ENCODE data around the gene SPTLC3. TPM values are rescaled to one million over a fixed set of nuclear protein-coding genes. Genes with fewer than 3 reads are reported as not detected.

SPTLC3 gene
- total and polyA plus RNA-seq, 2 donors (not counting 1 experiment from before 2014, with no cell fraction given), result 4.0 TPM

DNA sequence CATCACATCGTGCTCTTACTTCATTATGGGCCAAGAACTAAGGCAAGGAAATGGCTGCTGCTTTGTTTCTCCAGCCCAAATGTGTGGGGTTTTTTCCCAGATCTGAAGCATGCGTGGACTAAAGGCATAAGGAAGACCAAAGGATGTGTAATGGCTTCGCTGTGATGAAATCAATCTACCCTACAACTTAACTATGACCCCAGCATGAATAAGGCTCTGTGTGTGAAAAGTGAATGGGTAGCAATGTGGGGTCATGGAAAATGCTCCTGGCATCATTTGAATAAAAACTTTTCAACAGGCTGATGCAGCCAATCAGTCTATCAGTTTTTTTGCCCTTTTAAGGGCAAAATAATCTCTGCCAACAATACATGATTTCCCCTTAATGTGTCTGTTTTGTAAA lies 162.0 kb downstream of the SPTLC3 start:
- DNase-seq (ENCODE audit: low read depth in 2 of 2), result no peak
- Histone ChIP-seq H3K4me1 (ENCODE audit: control insufficient read depth, extremely low read depth, insufficient read depth, low read length) (no peaks in the 10 kb centered on the region), H3K36me3 (ENCODE audit: control insufficient read depth, insufficient read depth, low read length) (no peaks in the 10 kb centered on the region), H4K20me1 (ENCODE audit: control insufficient read depth, extremely low read depth, insufficient read depth, low read length) (no peaks in the 10 kb centered on the region), H3K4me3 (replicated peaks in 1 of 4; ENCODE audit: control extremely low read depth in 1 of 4, insufficient read depth in 1 of 4, low read depth in 3 of 4, low read length in 4 of 4) (no peak overlapping the region), H3K9me3 (ENCODE audit: control insufficient read depth, insufficient read depth, low read depth, low read length) (no peaks in the 10 kb centered on the region), H2AFZ (ENCODE audit: low read length) (no peak overlapping the region), H3K9ac (ENCODE audit: insufficient read depth, low read length) (no peak overlapping the region), H3K4me2 (ENCODE audit: extremely low read depth, insufficient read depth, low read length) (no peak overlapping the region), H3K27me3 (ENCODE audit: control insufficient read depth, insufficient read depth, low read length) (no peaks in the 10 kb centered on the region), H3K27ac (ENCODE audit: insufficient read depth, low read length) (no peak overlapping the region), H3K79me2 (ENCODE audit: control insufficient read depth, insufficient read depth, low read length) (no peaks in the 10 kb centered on the region)
- TF ChIP-seq, protein P1, sequence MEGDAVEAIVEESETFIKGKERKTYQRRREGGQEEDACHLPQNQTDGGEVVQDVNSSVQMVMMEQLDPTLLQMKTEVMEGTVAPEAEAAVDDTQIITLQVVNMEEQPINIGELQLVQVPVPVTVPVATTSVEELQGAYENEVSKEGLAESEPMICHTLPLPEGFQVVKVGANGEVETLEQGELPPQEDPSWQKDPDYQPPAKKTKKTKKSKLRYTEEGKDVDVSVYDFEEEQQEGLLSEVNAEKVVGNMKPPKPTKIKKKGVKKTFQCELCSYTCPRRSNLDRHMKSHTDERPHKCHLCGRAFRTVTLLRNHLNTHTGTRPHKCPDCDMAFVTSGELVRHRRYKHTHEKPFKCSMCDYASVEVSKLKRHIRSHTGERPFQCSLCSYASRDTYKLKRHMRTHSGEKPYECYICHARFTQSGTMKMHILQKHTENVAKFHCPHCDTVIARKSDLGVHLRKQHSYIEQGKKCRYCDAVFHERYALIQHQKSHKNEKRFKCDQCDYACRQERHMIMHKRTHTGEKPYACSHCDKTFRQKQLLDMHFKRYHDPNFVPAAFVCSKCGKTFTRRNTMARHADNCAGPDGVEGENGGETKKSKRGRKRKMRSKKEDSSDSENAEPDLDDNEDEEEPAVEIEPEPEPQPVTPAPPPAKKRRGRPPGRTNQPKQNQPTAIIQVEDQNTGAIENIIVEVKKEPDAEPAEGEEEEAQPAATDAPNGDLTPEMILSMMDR (conservative IDR thresholded peaks at IDR 0.05 in 1 of 2, IDR thresholded peaks at IDR 0.05 in 1 of 2; ENCODE audit: low read depth in 1 of 2, low read length in 2 of 2), result no peak
- no peak for TF ChIP-seq EZH2 (IDR thresholded peaks at IDR 0.05; ENCODE audit: low read length, missing control alignments)

DNA sequence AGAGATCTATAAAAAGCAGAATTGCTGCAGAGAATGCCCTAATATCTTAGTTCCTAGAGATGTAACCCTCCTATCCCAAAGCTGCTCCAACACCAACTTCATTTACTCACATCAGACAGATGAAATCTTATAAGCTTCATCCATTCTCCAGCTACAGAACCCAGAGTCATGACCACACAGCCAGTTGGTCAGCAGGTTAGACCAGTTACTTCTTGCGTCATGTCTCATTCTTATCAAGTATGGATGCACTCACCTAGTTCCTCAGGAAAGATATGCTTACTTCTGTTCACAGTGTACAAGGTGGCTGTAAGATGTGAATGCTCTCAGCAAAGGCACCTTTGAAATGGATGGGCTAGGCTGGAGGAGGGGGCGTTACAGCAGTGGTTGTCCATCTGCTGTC lies 164.4 kb downstream of the SPTLC3 start:
- H3K9me3 ChIP-seq (ENCODE audit: control insufficient read depth, insufficient read depth, low read depth, low read length), result no peaks in the 10 kb centered on the region
- H2AFZ ChIP-seq (ENCODE audit: low read length), result no peak overlapping the region
- no peak overlapping the region for H3K27ac ChIP-seq (ENCODE audit: insufficient read depth, low read length)
- H3K4me1 ChIP-seq (ENCODE audit: control insufficient read depth, extremely low read depth, insufficient read depth, low read length), result no peaks in the 10 kb centered on the region
- no peaks in the 10 kb centered on the region for H3K79me2 ChIP-seq (ENCODE audit: control insufficient read depth, insufficient read depth, low read length)
- H3K9ac ChIP-seq (ENCODE audit: insufficient read depth, low read length), result no peak overlapping the region
- H4K20me1 ChIP-seq (ENCODE audit: control insufficient read depth, extremely low read depth, insufficient read depth, low read length), result no peaks in the 10 kb centered on the region
- no peak for TF ChIP-seq EZH2 (IDR thresholded peaks at IDR 0.05; ENCODE audit: low read length, missing control alignments)
- TF ChIP-seq, protein P1 (conservative IDR thresholded peaks at IDR 0.05 in 1 of 2, IDR thresholded peaks at IDR 0.05 in 1 of 2; ENCODE audit: low read depth in 1 of 2, low read length in 2 of 2), result no peak
- H3K36me3 ChIP-seq (ENCODE audit: control insufficient read depth, insufficient read depth, low read length), result no peaks in the 10 kb centered on the region
- no peak overlapping the region for H3K4me3 ChIP-seq (replicated peaks in 1 of 4; ENCODE audit: control extremely low read depth in 1 of 4, insufficient read depth in 1 of 4, low read depth in 3 of 4, low read length in 4 of 4)
- no peaks in the 10 kb centered on the region for H3K27me3 ChIP-seq (ENCODE audit: control insufficient read depth, insufficient read depth, low read length)
- no peak for DNase-seq (ENCODE audit: low read depth in 2 of 2)
- no peak overlapping the region for H3K4me2 ChIP-seq (ENCODE audit: extremely low read depth, insufficient read depth, low read length)

DNA sequence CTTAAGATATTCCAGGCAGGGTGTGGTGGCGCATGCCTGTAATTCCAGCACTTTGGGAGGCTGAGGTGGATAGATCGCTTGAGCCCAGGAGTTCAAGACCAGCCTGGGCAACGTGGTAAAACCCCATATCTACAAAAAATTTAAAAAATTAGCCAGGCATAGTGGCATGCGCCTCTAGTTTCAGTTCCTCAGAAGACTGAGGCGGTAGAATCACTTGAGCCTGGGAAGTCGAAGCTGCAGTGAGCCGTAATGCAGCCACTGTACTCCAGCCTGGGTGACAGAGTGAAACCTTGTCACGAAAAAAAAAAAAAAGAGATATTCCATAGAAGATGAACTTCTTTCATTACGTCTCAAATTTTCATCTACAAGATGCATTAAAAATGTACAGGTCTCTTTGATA lies 165.6 kb downstream of the SPTLC3 start:
- no peak overlapping the region for H3K27ac ChIP-seq (ENCODE audit: insufficient read depth, low read length)
- no peak overlapping the region for H2AFZ ChIP-seq (ENCODE audit: low read length)
- TF ChIP-seq, protein P1 (conservative IDR thresholded peaks at IDR 0.05 in 1 of 2, IDR thresholded peaks at IDR 0.05 in 1 of 2; ENCODE audit: low read depth in 1 of 2, low read length in 2 of 2), result no peak
- TF ChIP-seq EZH2 (IDR thresholded peaks at IDR 0.05; ENCODE audit: low read length, missing control alignments), result no peak
- no peaks in the 10 kb centered on the region for H3K79me2 ChIP-seq (ENCODE audit: control insufficient read depth, insufficient read depth, low read length)
- no peak overlapping the region for H3K9ac ChIP-seq (ENCODE audit: insufficient read depth, low read length)
- no peaks in the 10 kb centered on the region for H3K27me3 ChIP-seq (ENCODE audit: control insufficient read depth, insufficient read depth, low read length)
- H4K20me1 ChIP-seq (ENCODE audit: control insufficient read depth, extremely low read depth, insufficient read depth, low read length), result no peaks in the 10 kb centered on the region
- no peak for DNase-seq (ENCODE audit: low read depth in 2 of 2)
- no peak overlapping the region for H3K4me2 ChIP-seq (ENCODE audit: extremely low read depth, insufficient read depth, low read length)
- H3K4me1 ChIP-seq (ENCODE audit: control insufficient read depth, extremely low read depth, insufficient read depth, low read length), result no peaks in the 10 kb centered on the region
- H3K36me3 ChIP-seq (ENCODE audit: control insufficient read depth, insufficient read depth, low read length), result no peaks in the 10 kb centered on the region
- no peaks in the 10 kb centered on the region for H3K9me3 ChIP-seq (ENCODE audit: control insufficient read depth, insufficient read depth, low read depth, low read length)
- no peak overlapping the region for H3K4me3 ChIP-seq (replicated peaks in 1 of 4; ENCODE audit: control extremely low read depth in 1 of 4, insufficient read depth in 1 of 4, low read depth in 3 of 4, low read length in 4 of 4)

All from fibroblast of lung (primary cell).